HG03469 (cell line): ENCODE measurements around the gene CRYGN.

Source experiments
- ATAC-seq: cut with Tn5 transposase; IDR thresholded peaks from one replicate; pipeline ENCODE4 v1.9.1; 2021; ENCODE audit warnings: mild to moderate bottlenecking, moderate library complexity, moderate number of reproducible peaks; ENCODE audit not compliant: unreplicated experiment

Gene CRYGN

GRCh38 chr7:151393031-151393977, 46.6 kb downstream of the CRYGN start:
- no peak for ATAC-seq

- no peak for ATAC-seq
Observed at GRCh38 chr7:151392426-151392825, 47.5 kb downstream of the CRYGN start.

GRCh38 chr7:151392002-151392401, 47.9 kb downstream of the CRYGN start:
- no peak for ATAC-seq

GRCh38 chr7:151391358-151391730, 48.6 kb downstream of the CRYGN start:
- no peak for ATAC-seq

- no peak for ATAC-seq
Observed at GRCh38 chr7:151390598-151391357, 49.2 kb downstream of the CRYGN start.

- no peak for ATAC-seq
Observed at GRCh38 chr7:151389768-151390597, 50.0 kb downstream of the CRYGN start.

- ATAC-seq = no peak
Observed at GRCh38 chr7:151389096-151389767, 50.7 kb downstream of the CRYGN start.

GRCh38 chr7:151388430-151388829, 51.5 kb downstream of the CRYGN start:
- no peak for ATAC-seq

- no peak for ATAC-seq
Observed at GRCh38 chr7:151388007-151388297, 52.0 kb downstream of the CRYGN start.

GRCh38 chr7:151387161-151388006, 52.6 kb downstream of the CRYGN start:
- no peak for ATAC-seq

GRCh38 chr7:151386301-151387160, 53.4 kb downstream of the CRYGN start:
- ATAC-seq = no peak

GRCh38 chr7:151385626-151386300, 54.2 kb downstream of the CRYGN start:
- ATAC-seq = no peak

GRCh38 chr7:151384776-151385625, 54.9 kb downstream of the CRYGN start:
- ATAC-seq = no peak

GRCh38 chr7:151384352-151384697, 55.6 kb downstream of the CRYGN start:
- ATAC-seq = no peak

GRCh38 chr7:151383638-151384351, 56.1 kb downstream of the CRYGN start:
- ATAC-seq = no peak

- no peak for ATAC-seq
Observed at GRCh38 chr7:151382079-151382885, 57.7 kb downstream of the CRYGN start.
